Adrenal gland (tissue), 5 donors: ENCODE results near the gene RANBP10.

Source experiments
- CTCF ChIP-seq, 6 experiments: fragments of 450-650 bp in 4 of 6; fragments of 200-600 bp in 2 of 6; sonication (generic) in 1 of 6; IDR thresholded peaks; 1 replicate in 5 of 6; 2 replicates in 1 of 6; pipeline versions ENCODE4 v1.5.1 to v1.8.0; 2016 to 2021; ENCODE audit warnings: antibody characterized with exemption in 6 of 6, mild to moderate bottlenecking in 2 of 6, moderate library complexity in 1 of 6
- POLR2A ChIP-seq, 2 donors: fragments of 450-650 bp; IDR thresholded peaks; one replicate each; pipeline ENCODE4 v1.6.1; 2017; ENCODE audit warnings: antibody characterized with exemption in 2 of 2, mild to moderate bottlenecking in 2 of 2, moderate library complexity in 1 of 2
- donor health status: DM: no; HTN: no; CAD: no.

GRCh38 chr16:67713647-67714273 lies 92.6 kb downstream of the RANBP10 start:
- TF ChIP-seq CTCF (IDR thresholded peaks at IDR 0.05) (no peak), POLR2A (IDR thresholded peaks at IDR 0.05) (no peak)
